ENCODE data around the gene ANKMY2.

ANKMY2 gene

GRCh38 chr7:16554518-16555236 lies 90.9 kb downstream of the ANKMY2 start:
- Histone ChIP-seq H3K27me3 (ENCODE audit: insufficient read depth, low read length) (no peaks in the 10 kb centered on the region), H3K4me2 (ENCODE audit: low read length) (no peak overlapping the region), H2AFZ (ENCODE audit: low read length) (no peak overlapping the region), H3K36me3 (ENCODE audit: insufficient read depth, low read length) (no peaks in the 10 kb centered on the region), H3K9me3 (ENCODE audit: low read length) (no peaks in the 10 kb centered on the region), H3F3A (ENCODE audit: insufficient read depth, low read length) (no peaks in the 10 kb centered on the region), H3K27ac (ENCODE audit: low read depth, low read length, poor library complexity, severe bottlenecking) (no peak overlapping the region), H3K4me3 (ENCODE audit: low read depth, low read length, poor library complexity, severe bottlenecking) (no peak overlapping the region), H3K9ac (ENCODE audit: low read length) (no peak overlapping the region), H4K20me1 (ENCODE audit: insufficient read depth, low read length) (no peaks in the 10 kb centered on the region), H3K4me1 (ENCODE audit: insufficient read depth, low read length, severe bottlenecking) (no peaks in the 10 kb centered on the region), H3K79me2 (ENCODE audit: insufficient read depth, low read length) (no peaks in the 10 kb centered on the region), H3K9me2 (ENCODE audit: low read depth, low read length) (no peaks in the 10 kb centered on the region)
- no peak for TF ChIP-seq EZH2 (IDR thresholded peaks at IDR 0.05; ENCODE audit: borderline replicate concordance, low read length)
- no peak for TF ChIP-seq CTCF (IDR thresholded peaks at IDR 0.05; ENCODE audit: low read length)

DNA sequence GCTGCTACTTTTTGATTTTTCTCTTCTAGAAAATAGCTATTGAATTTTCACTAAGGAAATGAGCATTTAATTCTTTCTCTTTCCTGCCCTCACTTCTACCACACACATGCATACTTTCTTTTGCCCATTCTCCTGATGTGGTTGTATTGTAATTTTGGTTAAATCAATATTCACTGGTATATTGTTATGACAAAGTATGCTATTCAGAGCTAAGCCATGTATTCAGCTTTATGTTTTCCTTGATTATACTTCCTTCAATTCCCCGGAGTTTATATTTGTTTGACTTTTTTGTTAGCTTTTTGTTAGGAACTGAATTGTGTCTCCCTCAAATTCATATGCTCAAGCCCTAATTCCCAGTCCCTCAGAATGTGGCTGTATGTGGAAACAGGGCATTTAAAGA lies 94.9 kb downstream of the ANKMY2 start:
- Histone ChIP-seq H3K4me2 (ENCODE audit: low read length) (no peak overlapping the region), H3K27me3 (ENCODE audit: insufficient read depth, low read length) (no peaks in the 10 kb centered on the region; the same call in 1 of the 2 replicates), H3K4me1 (ENCODE audit: insufficient read depth, low read length, severe bottlenecking) (no peaks in the 10 kb centered on the region), H2AFZ (ENCODE audit: low read length) (no peak overlapping the region), H4K20me1 (ENCODE audit: insufficient read depth, low read length) (no peaks in the 10 kb centered on the region; the same call in 1 of the 2 replicates), H3K9ac (ENCODE audit: low read length) (no peak overlapping the region), H3K36me3 (ENCODE audit: insufficient read depth, low read length) (no peaks in the 10 kb centered on the region), H3K9me3 (ENCODE audit: low read length) (no peaks in the 10 kb centered on the region), H3F3A (ENCODE audit: insufficient read depth, low read length) (no peaks in the 10 kb centered on the region), H3K4me3 (ENCODE audit: low read depth, low read length, poor library complexity, severe bottlenecking) (no peak overlapping the region), H3K9me2 (ENCODE audit: low read depth, low read length) (no peaks in the 10 kb centered on the region), H3K79me2 (ENCODE audit: insufficient read depth, low read length) (no peaks in the 10 kb centered on the region), H3K27ac (ENCODE audit: low read depth, low read length, poor library complexity, severe bottlenecking) (no peak overlapping the region)
- TF ChIP-seq EZH2 (IDR thresholded peaks at IDR 0.05; ENCODE audit: borderline replicate concordance, low read length) (no peak), CTCF (IDR thresholded peaks at IDR 0.05; ENCODE audit: low read length) (no peak)

Measured in OCI-LY1 (cell line).